GM10248 (cell line): Measurements from ENCODE around the gene DGKG.

Source experiments
- CTCF ChIA-PET: fragments of 300-600 bp; sonication (Branson Sonifier 250); formaldehyde crosslinking; extraction: SDS; loops from one replicate; lab custom pipeline; 2021; ENCODE audit warnings: antibody characterized with exemption; lab: Yijun Ruan, JAX
- POLR2A ChIA-PET: fragments of 350-650 bp; sonication (Branson Sonifier 250); formaldehyde crosslinking; extraction: SDS; loops from one replicate; lab custom pipeline; 2020; ENCODE audit warnings: antibody characterized with exemption; lab: Yijun Ruan, JAX
- DNase-seq: peaks from one replicate; pipeline ENCODE4 v3.0.0; 2012; ENCODE audit errors: extremely low spot score
- CTCF ChIP-seq: IDR thresholded peaks from 2 replicates; pipeline ENCODE4 v1.5.1; 2012; ENCODE audit warnings: mild to moderate bottlenecking, low read depth; ENCODE audit errors: extremely low read depth, missing control alignments, control extremely low read depth

DGKG gene

GRCh38 chr3:186171521-186171920 lies 190.5 kb downstream of the DGKG start:
- no peak for TF ChIP-seq CTCF
- POLR2A ChIA-PET = no interaction called here
- no peak for DNase-seq
- CTCF ChIA-PET = interaction anchor here (2.3 kb wide), 1 partner anchor 10 kb away, joined by 11 read pairs; no protein-coding TSS in a partner anchor

- no peak for DNase-seq
- POLR2A ChIA-PET = no interaction called here
- CTCF ChIA-PET = interaction anchor here (2.3 kb wide), 1 partner anchor 9 kb away, joined by 11 read pairs; no protein-coding TSS in a partner anchor
- no peak for TF ChIP-seq CTCF
Observed at GRCh38 chr3:186170516-186170915, 191.5 kb downstream of the DGKG start.

GRCh38 chr3:186169379-186169778 lies 192.7 kb downstream of the DGKG start:
- CTCF ChIA-PET = no interaction called here
- POLR2A ChIA-PET = no interaction called here
- no peak for TF ChIP-seq CTCF
- DNase-seq = no peak

- POLR2A ChIA-PET = no interaction called here
- DNase-seq = no peak
- CTCF ChIA-PET = no interaction called here
- TF ChIP-seq CTCF = no peak
Observed at GRCh38 chr3:186168976-186169375, 193.1 kb downstream of the DGKG start.

- no peak for TF ChIP-seq CTCF
- ChIA-PET CTCF (no interaction called here), POLR2A (no interaction called here)
- DNase-seq = no peak
Observed at GRCh38 chr3:186167646-186168395, 194.2 kb downstream of the DGKG start.

- TF ChIP-seq CTCF = no peak
- POLR2A ChIA-PET = no interaction called here
- CTCF ChIA-PET = interaction anchor here (0.9 to 3.6 kb wide), 4 partner anchors 10 to 183 kb away, joined by 3 to 14 read pairs (median 4); no protein-coding TSS in a partner anchor
- no peak for DNase-seq
Observed at GRCh38 chr3:186166491-186167288, 195.3 kb downstream of the DGKG start.
